MM.1S (cell line): ENCODE measurements around the gene POT1.

Experiments
- DNase-seq: peaks from one replicate; pipeline ENCODE4 v3.0.0-alpha.2; 2015
- H2AFZ ChIP-seq: fragments of 300-600 bp; sonication (generic); 2 replicates; pipeline ENCODE4 v1.6.0; 2016; ENCODE audit warnings: antibody characterized with exemption, low read length
- H3F3A ChIP-seq: fragments of 300-600 bp; sonication (generic); 2 replicates; pipeline ENCODE4 v1.6.1; 2016; ENCODE audit warnings: mild to moderate bottlenecking, antibody characterized with exemption, low read length, moderate library complexity, mixed read lengths; ENCODE audit not compliant: insufficient read depth
- H3K27ac ChIP-seq: fragments of 300-600 bp; sonication (generic); 2 replicates; pipeline ENCODE4 v1.5.1; 2016; ENCODE audit warnings: mild to moderate bottlenecking, low read length
- H3K27me3 ChIP-seq: fragments of 300-600 bp; sonication (generic); replicated peaks from 2 replicates; pipeline ENCODE4 v1.6.0; 2016; ENCODE audit warnings: low read length; ENCODE audit not compliant: insufficient read depth
- H3K36me3 ChIP-seq: fragments of 300-600 bp; sonication (generic); replicated peaks from 2 replicates; pipeline ENCODE4 v1.6.1; 2016; ENCODE audit warnings: mild to moderate bottlenecking, low read length, mixed read lengths; ENCODE audit not compliant: insufficient read depth
- H3K4me1 ChIP-seq: fragments of 300-600 bp; sonication (generic); 2 replicates; pipeline ENCODE4 v1.6.1; 2016; ENCODE audit warnings: low read length, mixed read lengths
- H3K4me2 ChIP-seq: fragments of 300-600 bp; sonication (generic); 2 replicates; pipeline ENCODE4 v1.6.0; 2016; ENCODE audit warnings: low read depth, low read length
- H3K4me3 ChIP-seq: fragments of 300-600 bp; sonication (generic); 2 replicates; pipeline ENCODE4 v1.5.1; 2016; ENCODE audit warnings: low read length, mixed read lengths
- H3K79me2 ChIP-seq: fragments of 300-600 bp; sonication (generic); 2 replicates; pipeline ENCODE4 v1.6.1; 2016; ENCODE audit warnings: mixed run types, low read length, mixed read lengths
- H3K9ac ChIP-seq: fragments of 300-600 bp; sonication (generic); 2 replicates; pipeline ENCODE4 v1.6.1; 2016; ENCODE audit warnings: low read length, mixed read lengths
- H3K9me2 ChIP-seq: fragments of 300-600 bp; sonication (generic); replicated peaks from 2 replicates; pipeline ENCODE4 v1.6.1; 2016; ENCODE audit warnings: mild to moderate bottlenecking, low read length, mixed read lengths; ENCODE audit not compliant: insufficient read depth
- H3K9me3 ChIP-seq: fragments of 300-600 bp; sonication (generic); replicated peaks from 2 replicates; pipeline ENCODE4 v1.6.1; 2016; ENCODE audit warnings: mild to moderate bottlenecking, low read length, mixed read lengths; ENCODE audit not compliant: insufficient read depth
- H4K20me1 ChIP-seq: fragments of 300-600 bp; sonication (generic); 2 replicates; pipeline ENCODE4 v1.6.1; 2016; ENCODE audit warnings: mild to moderate bottlenecking, low read length, moderate library complexity, mixed read lengths; ENCODE audit not compliant: insufficient read depth
- CTCF ChIP-seq: fragments of 300-600 bp; sonication (generic); IDR thresholded peaks from 2 replicates; pipeline ENCODE4 v1.5.1; 2016; ENCODE audit warnings: antibody characterized with exemption, low read length, mixed read lengths
- EZH2 ChIP-seq: fragments of 300-600 bp; sonication (generic); optimal IDR thresholded peaks from 2 replicates; pipeline ENCODE3; 2017; ENCODE audit warnings: low read depth, mild to moderate bottlenecking, antibody characterized with exemption, low read length, mixed read lengths
- EZH2phosphoT487 ChIP-seq: fragments of 300-600 bp; sonication (generic); IDR thresholded peaks from 2 replicates; pipeline ENCODE4 v1.6.1; 2018; ENCODE audit warnings: antibody characterized with exemption, low read length

The POT1 gene

GRCh38 chr7:124843336-124843735 is 86.3 kb downstream of the POT1 start:
- Histone ChIP-seq H3K36me3 (no peaks in the 10 kb centered on the region; the same call in 1 of the 2 replicates), H3K27me3 (no peaks in the 10 kb centered on the region), H3K79me2 (no peaks in the 10 kb centered on the region), H3K4me2 (no peak overlapping the region), H2AFZ (no peak overlapping the region), H3K4me3 (no peak overlapping the region), H3K9me2 (no peaks in the 10 kb centered on the region), H3K9me3 (no peaks in the 10 kb centered on the region), H3K9ac (no peak overlapping the region), H4K20me1 (no peaks in the 10 kb centered on the region), H3F3A (no peaks in the 10 kb centered on the region), H3K27ac (no peak overlapping the region), H3K4me1 (no peaks in the 10 kb centered on the region)
- DNase-seq, result no peak
- TF ChIP-seq EZH2 (no peak), EZH2phosphoT487 (no peak), CTCF (no peak)

GRCh38 chr7:124840435-124840834 is 89.2 kb downstream of the POT1 start:
- Histone ChIP-seq H3K4me3 (no peak overlapping the region), H3K79me2 (no peaks in the 10 kb centered on the region), H3K27ac (no peak overlapping the region), H3K4me1 (no peaks in the 10 kb centered on the region), H3K36me3 (no peaks in the 10 kb centered on the region), H4K20me1 (no peaks in the 10 kb centered on the region), H3K4me2 (no peak overlapping the region), H3K9me2 (no peaks in the 10 kb centered on the region), H2AFZ (no peak overlapping the region), H3K9me3 (no peaks in the 10 kb centered on the region), H3F3A (no peaks in the 10 kb centered on the region), H3K9ac (no peak overlapping the region), H3K27me3 (no peaks in the 10 kb centered on the region)
- TF ChIP-seq EZH2 (no peak), CTCF (peak; percentile 23; the same call in 1 of the 2 replicates), EZH2phosphoT487 (no peak)
- no peak for DNase-seq

- Histone ChIP-seq H3F3A (no peaks in the 10 kb centered on the region), H3K79me2 (no peaks in the 10 kb centered on the region), H3K27me3 (no peaks in the 10 kb centered on the region), H3K4me3 (no peak overlapping the region), H2AFZ (no peak overlapping the region), H3K4me1 (no peaks in the 10 kb centered on the region), H4K20me1 (no peaks in the 10 kb centered on the region), H3K4me2 (no peak overlapping the region), H3K27ac (no peak overlapping the region), H3K36me3 (0 out of 2 replicates have a peak, but pooled peaks cover 3% of the 10 kb centered on the region), H3K9me2 (no peaks in the 10 kb centered on the region), H3K9me3 (no peaks in the 10 kb centered on the region), H3K9ac (no peak overlapping the region)
- no peak for DNase-seq
- TF ChIP-seq CTCF (no peak), EZH2 (no peak), EZH2phosphoT487 (no peak)
These were observed 89.9 kb downstream of the POT1 start for GRCh38 chr7:124839687-124840086.
